Activated CD8-positive, alpha-beta memory T cell treated with anti-CD3 and anti-CD28 coated beads, Interleukin-2, amount 10 ng/mL, durations not matched to agents 7 days and 5 days (primary cell): ENCODE measurements around the gene TPRA1. TPM values are rescaled to one million over a fixed set of nuclear protein-coding genes. Genes with fewer than 3 reads are reported as not detected.

Experiments
- ATAC-seq: fragments of 150-1000 bp; cut with Tn5 transposase; one replicate; pipeline ENCODE4 v1.10.0; 2021; ENCODE audit warnings: moderate library complexity
- CTCF ChIA-PET: fragments of 350-600 bp; sonication (Branson Sonifier 250); formaldehyde crosslinking; loops from one replicate; lab custom pipeline; 2021; ENCODE audit warnings: antibody characterized with exemption; lab: Charles Lee
- DNase-seq: peaks from one replicate; pipeline ENCODE4 v3.0.0-alpha.2; 2020
- H3K27ac Mint-ChIP-seq: one replicate; pipeline ENCODE4 v1.8.0; 2021; ENCODE audit warnings: mild to moderate bottlenecking, mixed read lengths
- H3K27me3 Mint-ChIP-seq: one replicate; pipeline ENCODE4 v1.8.0; 2021; ENCODE audit warnings: mixed read lengths
- H3K36me3 Mint-ChIP-seq: one replicate; pipeline ENCODE4 v1.8.0; 2021; ENCODE audit warnings: mild to moderate bottlenecking, mixed read lengths
- H3K4me1 Mint-ChIP-seq: one replicate; pipeline ENCODE4 v1.8.0; 2021; ENCODE audit warnings: mixed read lengths
- H3K4me3 Mint-ChIP-seq: one replicate; pipeline ENCODE4 v1.8.0; 2021; ENCODE audit warnings: mild to moderate bottlenecking, moderate library complexity, mixed read lengths
- H3K9me3 Mint-ChIP-seq: one replicate; pipeline ENCODE4 v1.8.0; 2022; ENCODE audit warnings: low read depth, mixed read lengths
- total RNA-seq, 2 experiments: library from RNA; stranded (reverse); gene quantifications; one replicate each; pipeline ENCODE4 v1.2.3, GENCODE V29; 2021

The TPRA1 gene
- total RNA-seq, 2 experiments from 2014 or later, result 32.8 to 34.5 TPM

DNA sequence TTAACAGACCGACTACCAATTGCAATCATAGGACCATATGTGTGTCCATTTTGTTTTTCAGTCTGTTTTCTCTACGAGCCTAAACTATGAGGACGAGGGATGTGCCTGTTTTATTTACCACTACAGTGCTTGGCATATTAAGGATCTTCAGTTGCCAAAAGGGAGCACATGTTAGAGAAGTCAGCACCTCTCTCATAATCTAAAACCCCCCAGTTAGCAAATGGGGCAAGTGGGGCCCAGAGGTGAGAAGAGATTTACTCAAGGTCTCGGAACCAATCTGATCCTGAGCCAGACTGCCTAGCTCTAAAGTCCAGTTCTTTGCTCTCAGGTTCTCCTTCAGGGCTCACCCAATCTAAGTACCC is 37.9 kb upstream of the TPRA1 start:
- peak overlapping the region; percentile 65 for H3K4me3 Mint-ChIP-seq
- H3K36me3 Mint-ChIP-seq, result peaks cover 3% of the 10 kb centered on the region
- no peak overlapping the region for H3K27ac Mint-ChIP-seq
- H3K9me3 Mint-ChIP-seq, result no peaks in the 10 kb centered on the region
- H3K4me1 Mint-ChIP-seq, result peaks cover 33% of the 10 kb centered on the region
- CTCF ChIA-PET, result interaction anchor here (1.4 to 2.5 kb wide), 2 partner anchors 38 to 54 kb away, joined by 4 to 10 read pairs; partner anchors contain the start of gene TPRA1
- peaks cover 49% of the 10 kb centered on the region for H3K27me3 Mint-ChIP-seq
- ATAC-seq (no peak), DNase-seq (no peak)

DNA sequence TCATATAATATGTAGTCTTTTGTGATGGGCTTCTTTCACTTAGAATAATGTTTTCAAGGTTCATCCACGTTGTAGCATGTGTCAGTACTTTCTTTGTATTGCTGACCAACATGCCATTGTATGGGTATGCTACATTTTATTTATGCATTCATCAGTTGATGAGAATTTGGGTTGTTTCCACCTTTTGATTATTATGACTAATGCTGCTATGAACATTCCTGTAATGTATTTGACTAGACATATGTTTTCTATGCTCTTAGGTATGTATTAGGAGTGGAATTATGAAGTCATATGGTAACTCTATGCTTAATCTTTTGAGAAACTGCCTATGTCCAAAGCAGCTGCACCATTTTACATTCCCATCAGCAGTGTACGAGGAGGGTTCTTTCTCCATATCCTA is 35.3 kb upstream of the TPRA1 start:
- DNase-seq, result no peak
- no peak overlapping the region for H3K4me3 Mint-ChIP-seq
- H3K27ac Mint-ChIP-seq, result no peak overlapping the region
- peaks cover 35% of the 10 kb centered on the region for H3K27me3 Mint-ChIP-seq
- ATAC-seq, result no peak
- CTCF ChIA-PET, result interaction anchor here (0.7 to 2.5 kb wide), 4 partner anchors 10 to 51 kb away, joined by 4 to 10 read pairs (median 5); partner anchors contain the start of gene MCM2
- H3K9me3 Mint-ChIP-seq, result no peaks in the 10 kb centered on the region
- H3K4me1 Mint-ChIP-seq, result peaks cover 32% of the 10 kb centered on the region
- H3K36me3 Mint-ChIP-seq, result peaks cover 19% of the 10 kb centered on the region

DNA sequence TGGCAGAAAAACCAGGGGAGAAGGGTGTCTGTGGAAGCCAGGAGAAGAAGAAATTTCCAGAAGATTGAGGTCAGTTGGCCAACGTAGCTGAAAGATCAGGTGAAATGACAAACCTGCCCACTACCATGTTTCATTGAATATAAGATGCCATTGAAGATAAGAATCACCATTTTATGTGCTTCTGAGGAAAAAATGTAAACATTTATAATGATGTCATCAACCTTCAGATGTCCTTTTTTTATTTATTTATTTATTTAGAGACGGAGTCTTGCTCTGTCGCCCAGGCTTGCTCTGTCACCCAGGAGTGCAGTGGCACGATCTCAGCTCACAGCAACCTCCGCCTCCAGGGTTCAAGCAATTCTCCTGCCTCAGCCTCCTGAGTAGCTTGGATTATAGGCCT is 33.5 kb upstream of the TPRA1 start:
- Mint-ChIP-seq H3K4me3 (no peak overlapping the region), H3K27ac (no peak overlapping the region), H3K9me3 (no peaks in the 10 kb centered on the region), H3K4me1 (peaks cover 22% of the 10 kb centered on the region), H3K27me3 (peaks cover 20% of the 10 kb centered on the region), H3K36me3 (peaks cover 29% of the 10 kb centered on the region)
- CTCF ChIA-PET, result no interaction called here
- DNase-seq, result no peak
- no peak for ATAC-seq

DNA sequence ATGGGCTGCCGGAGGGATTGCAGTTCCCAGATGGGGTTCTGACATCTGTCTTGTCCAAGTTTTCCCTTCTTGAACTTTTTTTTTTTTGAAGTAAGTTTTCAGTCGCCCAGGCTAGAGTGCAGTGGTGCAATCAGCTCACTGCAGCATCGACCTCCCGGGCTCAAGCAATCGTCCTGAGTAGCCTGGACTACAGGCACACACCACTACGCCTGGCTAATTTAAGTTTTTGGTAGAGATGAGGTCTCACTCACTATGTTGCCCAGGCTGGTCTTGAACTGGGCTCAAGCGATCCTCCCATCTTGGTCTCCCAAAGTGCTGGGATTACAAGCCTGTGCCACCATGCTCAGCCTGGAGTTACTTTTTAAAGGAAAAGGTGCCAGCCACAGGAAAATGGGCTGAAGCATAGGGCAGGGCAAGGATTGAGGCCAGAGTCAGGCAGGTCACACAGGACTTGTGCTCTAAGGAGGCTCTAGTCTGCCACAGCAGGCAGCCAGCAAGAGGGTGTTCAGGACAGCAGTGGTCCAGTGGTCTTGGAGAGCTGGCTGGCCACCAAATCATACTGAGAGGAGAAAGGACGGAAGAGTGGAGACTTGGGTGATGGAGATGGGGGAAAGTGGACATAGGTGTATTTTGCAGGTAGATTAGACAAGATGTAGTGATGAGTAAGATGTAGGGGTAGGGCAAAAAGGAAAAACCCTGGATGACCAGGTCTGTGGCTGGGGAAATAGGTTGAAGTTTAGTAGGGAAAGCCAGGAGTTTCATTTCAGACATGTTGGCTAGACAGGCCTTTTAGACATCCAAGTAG is 32.4 kb upstream of the TPRA1 start:
- ATAC-seq (no peak), DNase-seq (no peak)
- no peak overlapping the region for H3K27ac Mint-ChIP-seq
- H3K4me1 Mint-ChIP-seq, result peaks cover 16% of the 10 kb centered on the region
- H3K36me3 Mint-ChIP-seq, result peaks cover 36% of the 10 kb centered on the region
- H3K27me3 Mint-ChIP-seq, result peaks cover 12% of the 10 kb centered on the region
- CTCF ChIA-PET, result no interaction called here
- H3K9me3 Mint-ChIP-seq, result no peaks in the 10 kb centered on the region
- no peak overlapping the region for H3K4me3 Mint-ChIP-seq

DNA sequence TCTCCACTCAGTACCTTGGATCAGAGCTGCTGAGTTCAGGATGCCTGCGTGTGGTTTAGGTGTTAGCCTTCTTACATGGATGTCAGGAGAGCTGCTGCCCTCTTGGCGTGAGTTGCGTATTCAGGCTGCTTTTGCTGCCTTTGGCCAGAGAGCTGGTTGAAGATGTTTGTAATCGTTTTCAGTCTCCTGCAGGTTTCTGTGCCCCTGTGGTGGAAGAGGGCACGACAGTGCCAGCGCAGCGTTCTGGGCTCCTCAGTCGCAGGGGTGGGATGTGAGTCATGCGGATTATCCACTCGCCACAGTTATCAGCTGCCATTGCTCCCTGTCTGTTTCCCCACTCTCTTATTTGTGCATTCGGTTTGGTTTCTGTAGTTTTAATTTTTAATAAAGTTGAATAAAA is 31.5 kb upstream of the TPRA1 start:
- no peak overlapping the region for H3K4me3 Mint-ChIP-seq
- ATAC-seq (no peak), DNase-seq (no peak)
- no peak overlapping the region for H3K27ac Mint-ChIP-seq
- peaks cover 43% of the 10 kb centered on the region for H3K36me3 Mint-ChIP-seq
- no peaks in the 10 kb centered on the region for H3K9me3 Mint-ChIP-seq
- CTCF ChIA-PET, result interaction anchor here (1.5 kb wide), 1 partner anchor 33 kb away, joined by 4 read pairs; no protein-coding TSS in a partner anchor
- peaks cover 18% of the 10 kb centered on the region for H3K4me1 Mint-ChIP-seq
- H3K27me3 Mint-ChIP-seq, result peaks cover 2% of the 10 kb centered on the region

DNA sequence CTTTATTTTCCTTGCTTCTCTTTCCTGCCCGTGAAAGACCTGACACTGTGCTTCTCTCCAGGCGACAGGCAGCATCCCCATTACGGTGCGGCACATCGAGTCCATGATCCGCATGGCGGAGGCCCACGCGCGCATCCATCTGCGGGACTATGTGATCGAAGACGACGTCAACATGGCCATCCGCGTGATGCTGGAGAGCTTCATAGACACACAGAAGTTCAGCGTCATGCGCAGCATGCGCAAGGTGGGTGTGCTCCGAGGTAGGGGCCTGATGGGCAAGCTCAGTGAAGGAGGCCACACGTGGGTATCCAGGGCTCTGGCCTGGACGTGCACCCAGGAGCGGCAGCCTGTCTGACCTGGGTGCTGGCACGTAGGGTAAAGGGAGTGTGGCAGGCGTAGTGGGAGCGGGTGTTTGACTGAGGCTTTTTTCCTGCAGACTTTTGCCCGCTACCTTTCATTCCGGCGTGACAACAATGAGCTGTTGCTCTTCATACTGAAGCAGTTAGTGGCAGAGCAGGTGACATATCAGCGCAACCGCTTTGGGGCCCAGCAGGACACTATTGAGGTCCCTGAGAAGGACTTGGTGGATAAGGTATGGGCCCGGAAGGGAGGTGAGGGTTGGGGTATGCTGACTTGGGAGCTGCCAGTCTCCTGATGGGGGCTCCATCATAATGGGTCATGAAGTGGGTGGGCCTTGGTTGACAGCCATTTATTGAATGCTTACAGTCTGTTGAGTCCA is 30.3 kb upstream of the TPRA1 start:
- Mint-ChIP-seq H3K9me3 (no peaks in the 10 kb centered on the region), H3K4me3 (no peak overlapping the region), H3K27ac (no peak overlapping the region), H3K36me3 (peaks cover 51% of the 10 kb centered on the region), H3K27me3 (no peaks in the 10 kb centered on the region), H3K4me1 (peaks cover 15% of the 10 kb centered on the region)
- DNase-seq (no peak), ATAC-seq (no peak)
- CTCF ChIA-PET, result interaction anchor here (1.5 kb wide), 1 partner anchor 32 kb away, joined by 4 read pairs; no protein-coding TSS in a partner anchor

DNA sequence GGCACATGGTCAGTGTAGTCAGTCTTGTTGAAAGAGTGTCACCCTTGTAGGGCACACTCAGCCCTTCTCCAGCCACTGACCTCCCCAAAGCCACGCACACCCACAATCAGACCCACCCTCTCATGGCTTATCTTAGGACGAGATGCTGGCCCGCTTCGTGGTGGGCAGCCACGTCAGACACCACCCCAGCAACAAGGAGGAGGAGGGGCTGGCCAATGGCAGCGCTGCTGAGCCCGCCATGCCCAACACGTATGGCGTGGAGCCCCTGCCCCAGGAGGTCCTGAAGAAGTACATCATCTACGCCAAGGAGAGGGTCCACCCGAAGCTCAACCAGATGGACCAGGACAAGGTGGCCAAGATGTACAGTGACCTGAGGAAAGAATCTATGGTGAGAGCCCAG is 28.4 kb upstream of the TPRA1 start:
- Mint-ChIP-seq H3K4me3 (no peak overlapping the region), H3K27ac (no peak overlapping the region), H3K27me3 (no peaks in the 10 kb centered on the region), H3K9me3 (no peaks in the 10 kb centered on the region), H3K36me3 (peaks cover 61% of the 10 kb centered on the region), H3K4me1 (peaks cover 26% of the 10 kb centered on the region)
- CTCF ChIA-PET, result no interaction called here
- ATAC-seq (no peak), DNase-seq (no peak)

DNA sequence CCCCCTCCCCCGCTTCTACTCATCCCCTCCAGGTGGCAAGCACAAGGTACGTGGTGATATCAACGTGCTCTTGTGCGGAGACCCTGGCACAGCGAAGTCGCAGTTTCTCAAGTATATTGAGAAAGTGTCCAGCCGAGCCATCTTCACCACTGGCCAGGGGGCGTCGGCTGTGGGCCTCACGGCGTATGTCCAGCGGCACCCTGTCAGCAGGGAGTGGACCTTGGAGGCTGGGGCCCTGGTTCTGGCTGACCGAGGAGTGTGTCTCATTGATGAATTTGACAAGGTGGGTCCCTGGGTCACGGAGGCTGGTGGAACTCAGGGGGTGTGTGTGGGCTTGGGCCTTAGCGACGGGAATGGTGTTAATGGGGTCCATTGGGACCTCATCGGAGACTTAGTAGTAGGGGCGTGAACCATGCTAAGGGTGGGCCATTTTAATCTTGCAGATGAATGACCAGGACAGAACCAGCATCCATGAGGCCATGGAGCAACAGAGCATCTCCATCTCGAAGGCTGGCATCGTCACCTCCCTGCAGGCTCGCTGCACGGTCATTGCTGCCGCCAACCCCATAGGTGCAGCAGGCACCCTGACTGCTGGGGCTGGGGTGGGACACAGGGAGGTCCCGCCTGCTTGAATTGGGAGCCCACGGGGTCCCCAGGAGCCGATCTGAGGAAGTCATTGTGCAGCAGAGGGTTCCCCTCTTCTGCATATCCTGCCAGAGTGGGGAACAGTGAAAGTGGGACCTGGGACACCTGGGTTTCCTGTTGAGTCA is 26.5 kb upstream of the TPRA1 start:
- Mint-ChIP-seq H3K9me3 (no peaks in the 10 kb centered on the region), H3K36me3 (peaks cover 63% of the 10 kb centered on the region), H3K4me3 (no peak overlapping the region), H3K27ac (no peak overlapping the region), H3K4me1 (peaks cover 28% of the 10 kb centered on the region), H3K27me3 (no peaks in the 10 kb centered on the region)
- ATAC-seq, result no peak
- CTCF ChIA-PET, result no interaction called here
- no peak for DNase-seq

DNA sequence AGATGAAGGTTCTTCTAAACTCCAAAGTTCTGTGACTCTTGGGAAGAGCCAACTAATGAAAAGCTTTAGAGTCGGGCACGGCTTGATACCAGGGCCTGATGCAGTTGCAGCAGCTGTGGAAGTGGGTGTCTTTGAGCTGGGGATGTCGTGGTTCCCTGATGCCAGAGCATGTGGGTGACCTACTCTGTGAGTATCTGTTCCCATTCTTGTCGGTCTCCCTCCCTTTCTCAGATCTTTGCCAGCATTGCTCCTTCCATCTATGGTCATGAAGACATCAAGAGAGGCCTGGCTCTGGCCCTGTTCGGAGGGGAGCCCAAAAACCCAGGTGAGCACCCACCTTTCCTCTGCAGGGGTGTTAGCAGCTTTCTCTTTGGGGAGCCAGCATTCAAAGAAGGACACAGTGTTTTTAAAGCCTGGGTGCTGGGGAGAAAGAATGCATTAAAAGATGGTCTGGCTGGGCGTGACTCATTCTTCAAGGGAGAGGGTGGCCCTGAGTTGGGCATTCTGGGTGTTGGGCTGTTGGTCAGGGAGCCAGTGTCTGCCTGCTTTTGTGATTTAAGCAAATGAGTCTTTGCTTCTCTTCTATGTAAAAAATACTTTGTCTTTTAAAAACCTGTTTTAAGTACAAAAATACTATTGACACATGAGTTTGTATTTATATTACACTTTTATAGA is 25.2 kb upstream of the TPRA1 start:
- ATAC-seq (no peak), DNase-seq (no peak)
- H3K36me3 Mint-ChIP-seq, result peaks cover 61% of the 10 kb centered on the region
- no peak overlapping the region for H3K27ac Mint-ChIP-seq
- peaks cover 29% of the 10 kb centered on the region for H3K4me1 Mint-ChIP-seq
- H3K9me3 Mint-ChIP-seq, result no peaks in the 10 kb centered on the region
- CTCF ChIA-PET, result no interaction called here
- H3K27me3 Mint-ChIP-seq, result no peaks in the 10 kb centered on the region
- H3K4me3 Mint-ChIP-seq, result no peak overlapping the region

DNA sequence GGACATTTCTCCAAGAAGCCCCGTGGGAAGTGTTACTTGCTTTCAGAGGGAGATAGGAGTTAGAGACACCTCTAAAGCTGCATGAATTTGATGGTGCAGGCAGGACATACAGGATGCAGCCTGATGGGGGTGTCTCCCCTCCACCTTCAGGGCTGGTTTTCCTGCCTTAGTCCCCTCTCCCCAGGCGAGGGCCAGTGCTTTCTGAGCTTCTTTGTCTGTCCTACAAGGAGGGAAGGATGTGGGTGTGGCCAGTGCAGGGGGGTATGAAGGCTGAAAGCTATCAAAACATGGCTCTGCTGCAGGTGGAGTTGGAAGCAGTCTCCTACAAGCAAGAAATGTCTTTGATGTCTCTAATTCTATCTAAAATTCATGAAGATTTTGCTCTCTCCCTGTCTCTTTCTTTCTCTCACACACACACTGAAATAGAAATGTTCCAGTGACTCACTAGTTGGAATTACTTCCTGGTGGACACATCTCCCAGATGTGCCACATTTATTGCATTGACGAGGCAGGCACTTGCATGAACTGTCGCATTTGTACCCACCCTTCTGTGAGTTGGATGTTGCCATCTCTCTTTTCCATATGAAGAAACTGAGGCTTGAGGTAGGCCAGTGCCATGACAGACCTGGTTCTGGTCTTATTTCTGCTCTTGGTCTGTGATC is 24.5 kb upstream of the TPRA1 start:
- DNase-seq, result no peak
- CTCF ChIA-PET, result no interaction called here
- ATAC-seq, result no peak
- peaks cover 61% of the 10 kb centered on the region for H3K36me3 Mint-ChIP-seq
- H3K9me3 Mint-ChIP-seq, result no peaks in the 10 kb centered on the region
- no peaks in the 10 kb centered on the region for H3K27me3 Mint-ChIP-seq
- H3K4me3 Mint-ChIP-seq, result no peak overlapping the region
- H3K4me1 Mint-ChIP-seq, result peaks cover 30% of the 10 kb centered on the region
- H3K27ac Mint-ChIP-seq, result no peak overlapping the region

DNA sequence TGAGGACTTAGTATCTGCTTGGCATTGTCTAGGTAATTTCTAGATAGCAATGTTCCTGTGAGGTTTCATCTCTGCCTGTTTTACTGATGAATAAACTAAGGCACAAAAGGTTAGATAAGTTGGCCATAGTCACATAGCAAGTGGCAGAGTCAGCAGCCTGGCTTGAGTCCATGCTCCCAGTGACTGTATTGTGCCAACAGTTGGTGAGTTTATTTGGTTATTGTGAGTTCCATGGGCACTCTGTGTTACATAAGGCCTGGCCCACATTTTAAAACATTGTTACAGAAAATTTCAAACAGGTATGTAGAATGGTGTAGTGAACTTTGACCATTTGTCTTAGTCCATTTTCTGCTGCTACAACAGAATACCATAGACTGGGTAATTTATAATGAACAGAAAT is 22.9 kb upstream of the TPRA1 start:
- DNase-seq, result no peak
- CTCF ChIA-PET, result no interaction called here
- H3K4me1 Mint-ChIP-seq, result peaks cover 37% of the 10 kb centered on the region
- H3K4me3 Mint-ChIP-seq, result no peak overlapping the region
- no peaks in the 10 kb centered on the region for H3K9me3 Mint-ChIP-seq
- no peak for ATAC-seq
- no peak overlapping the region for H3K27ac Mint-ChIP-seq
- no peaks in the 10 kb centered on the region for H3K27me3 Mint-ChIP-seq
- peaks cover 63% of the 10 kb centered on the region for H3K36me3 Mint-ChIP-seq

DNA sequence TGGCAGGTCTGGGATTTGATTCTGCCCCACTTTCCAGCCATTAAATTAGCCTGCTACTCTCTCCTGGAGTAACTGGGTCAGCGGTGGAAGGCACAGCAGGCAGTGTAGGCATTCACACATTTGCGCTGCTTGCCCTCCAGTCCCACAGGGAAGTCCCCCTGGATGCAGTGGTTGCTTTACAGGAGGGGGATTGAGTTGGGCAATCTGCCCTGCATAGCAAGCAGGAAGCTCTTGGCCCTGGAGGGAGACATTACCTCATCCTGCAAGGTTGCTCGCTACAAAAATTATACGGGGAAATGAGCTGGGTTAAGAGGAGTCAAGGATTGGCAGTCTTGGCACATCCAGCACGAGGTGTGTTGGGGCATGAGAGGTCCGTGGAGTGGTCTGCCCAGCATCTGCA is 22.4 kb upstream of the TPRA1 start:
- Mint-ChIP-seq H3K4me3 (no peak overlapping the region), H3K9me3 (no peaks in the 10 kb centered on the region), H3K4me1 (peaks cover 37% of the 10 kb centered on the region), H3K36me3 (peaks cover 63% of the 10 kb centered on the region), H3K27ac (no peak overlapping the region), H3K27me3 (no peaks in the 10 kb centered on the region)
- CTCF ChIA-PET, result interaction anchor here (1.0 kb wide), 1 partner anchor 38 kb away, joined by 3 read pairs; no protein-coding TSS in a partner anchor
- DNase-seq (no peak), ATAC-seq (no peak)
